SIG-M5 treated with dmso at 0.1 percent for 504 hours (cell line): ENCODE measurements around the gene ITGB3.
"Not testable (repeated sequence)": the region's sequence is repeated elsewhere in the genome, so short reads cannot be mapped to it uniquely, and the experiment has no call there.

Experiments
- DNase-seq: peaks from one replicate; lab custom pipeline; 2025; ENCODE audit not compliant: unreplicated experiment; lab: John Stamatoyannopoulos, UW

ITGB3 gene

DNA sequence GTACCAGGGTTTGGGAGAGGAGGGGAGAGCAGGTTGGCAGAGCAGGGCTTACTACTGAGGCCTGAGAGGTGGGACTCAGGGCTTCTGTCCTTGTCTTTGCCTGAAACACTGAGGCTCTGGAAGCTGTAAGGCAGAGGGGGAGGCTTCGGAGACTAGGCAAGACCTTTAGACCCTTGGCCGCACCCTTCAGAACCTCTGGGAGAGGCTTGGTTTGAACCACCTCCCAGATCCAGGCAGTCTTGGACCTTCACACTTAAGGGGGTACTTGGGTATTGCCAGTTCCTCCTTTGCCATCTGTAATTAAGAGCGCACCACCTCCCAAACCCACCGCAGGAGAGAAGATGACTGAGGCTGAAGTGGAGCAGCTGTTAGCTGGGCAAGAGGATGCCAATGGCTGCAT lies 31.6 kb upstream of the ITGB3 start:
- DNase-seq = no peak

DNA sequence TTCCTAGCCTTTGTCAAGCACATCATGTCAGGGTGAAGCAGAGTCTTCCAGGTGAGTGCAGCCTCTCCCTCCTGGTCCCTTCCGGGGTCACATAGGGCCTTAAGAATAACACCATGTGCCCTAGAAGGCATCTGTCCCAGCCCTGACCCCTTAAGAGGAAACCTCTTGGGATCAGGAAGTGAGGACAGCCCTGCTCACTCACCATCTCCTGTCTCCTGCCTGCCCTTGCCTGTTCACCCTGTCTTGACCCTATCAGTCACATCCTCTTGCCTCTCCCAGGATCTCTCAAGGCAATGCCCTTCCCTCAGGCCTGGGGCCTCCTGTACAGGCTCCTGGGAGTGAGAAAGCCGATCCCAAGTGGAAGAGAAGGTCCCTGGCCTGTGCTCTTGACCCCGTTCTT lies 30.6 kb upstream of the ITGB3 start:
- no peak for DNase-seq

DNA sequence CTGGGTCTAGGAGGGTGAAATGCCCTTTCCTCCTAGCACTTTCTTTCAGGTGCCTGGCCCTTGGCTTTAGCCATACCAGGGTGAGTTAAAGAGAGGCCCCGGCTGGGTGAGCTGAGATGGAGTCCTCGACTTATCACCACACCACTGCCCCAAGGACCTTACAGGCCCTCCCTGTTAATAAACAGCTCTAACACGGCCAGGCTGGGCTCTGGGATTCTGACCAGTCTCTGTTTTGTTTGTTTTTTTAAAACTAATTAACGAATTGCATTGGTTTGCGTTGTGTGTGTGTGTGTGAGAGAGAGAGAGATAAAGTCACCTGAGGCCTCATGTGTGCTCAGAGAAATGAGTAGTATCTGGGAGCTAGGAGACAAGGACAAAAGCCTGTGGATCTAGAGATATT lies 30.2 kb upstream of the ITGB3 start:
- DNase-seq = no peak

GRCh38 chr17:47224077-47224476 lies 29.6 kb upstream of the ITGB3 start:
- not testable (repeated sequence) for DNase-seq

GRCh38 chr17:47224966-47225365 lies 28.7 kb upstream of the ITGB3 start:
- no peak for DNase-seq

DNA sequence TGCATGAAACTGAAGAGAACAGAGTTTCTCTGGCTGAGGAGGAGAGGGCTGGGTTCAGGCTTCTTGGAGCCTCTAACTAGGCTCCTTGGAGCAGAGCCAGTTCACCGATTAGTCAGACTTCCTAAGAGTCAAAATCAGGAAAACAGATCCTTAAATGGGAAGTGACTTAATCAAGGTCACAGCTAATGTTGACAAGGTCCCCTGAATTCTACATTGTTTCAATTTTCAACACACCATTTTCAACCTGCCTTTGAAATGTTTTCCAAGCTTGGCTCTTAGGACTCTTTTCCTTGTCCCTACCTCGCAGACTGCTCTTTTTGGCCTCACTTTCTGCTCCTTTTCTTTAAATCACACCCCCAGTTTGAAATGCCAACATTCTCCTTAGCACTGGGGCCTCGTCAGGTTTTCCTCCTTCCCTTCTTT lies 28.2 kb upstream of the ITGB3 start:
- DNase-seq = no peak

DNA sequence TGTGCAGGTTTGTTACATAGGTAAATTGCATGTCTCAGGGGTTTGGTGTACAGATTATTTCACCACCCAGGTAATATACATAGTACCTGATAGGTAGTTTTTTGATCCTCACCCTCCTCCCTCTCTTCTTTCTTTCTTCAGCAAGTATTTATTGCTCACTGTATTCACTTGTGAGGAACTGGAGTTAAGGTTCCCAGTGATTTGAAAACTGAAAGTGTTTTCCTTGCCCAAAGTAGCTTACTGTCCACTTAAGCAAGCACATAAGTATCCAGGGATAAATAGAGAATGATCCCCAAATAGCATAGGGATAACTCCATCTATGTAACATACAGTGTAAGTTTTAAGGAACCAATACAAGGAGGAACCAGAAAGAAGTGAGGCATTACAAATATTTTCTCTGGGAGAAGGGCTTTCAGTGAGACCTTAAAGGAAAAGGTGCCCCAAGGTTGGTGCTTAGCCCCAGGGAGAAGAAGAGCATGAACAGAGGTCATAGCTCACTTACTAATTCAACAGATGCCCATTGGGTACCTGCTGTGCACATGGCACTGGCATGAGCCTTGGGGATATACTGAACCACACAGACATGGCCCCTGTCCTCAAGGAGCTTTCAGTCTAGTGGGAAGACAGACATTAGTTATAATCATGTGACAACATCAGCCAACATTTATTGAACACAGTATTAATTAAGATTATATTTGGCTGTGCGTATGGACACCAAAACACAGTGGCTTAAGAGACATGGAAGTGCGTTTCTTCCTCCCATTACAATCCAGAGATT lies 27.5 kb upstream of the ITGB3 start:
- DNase-seq = no peak

- no peak for DNase-seq
Observed at GRCh38 chr17:47227862-47228261, 25.8 kb upstream of the ITGB3 start.

DNA sequence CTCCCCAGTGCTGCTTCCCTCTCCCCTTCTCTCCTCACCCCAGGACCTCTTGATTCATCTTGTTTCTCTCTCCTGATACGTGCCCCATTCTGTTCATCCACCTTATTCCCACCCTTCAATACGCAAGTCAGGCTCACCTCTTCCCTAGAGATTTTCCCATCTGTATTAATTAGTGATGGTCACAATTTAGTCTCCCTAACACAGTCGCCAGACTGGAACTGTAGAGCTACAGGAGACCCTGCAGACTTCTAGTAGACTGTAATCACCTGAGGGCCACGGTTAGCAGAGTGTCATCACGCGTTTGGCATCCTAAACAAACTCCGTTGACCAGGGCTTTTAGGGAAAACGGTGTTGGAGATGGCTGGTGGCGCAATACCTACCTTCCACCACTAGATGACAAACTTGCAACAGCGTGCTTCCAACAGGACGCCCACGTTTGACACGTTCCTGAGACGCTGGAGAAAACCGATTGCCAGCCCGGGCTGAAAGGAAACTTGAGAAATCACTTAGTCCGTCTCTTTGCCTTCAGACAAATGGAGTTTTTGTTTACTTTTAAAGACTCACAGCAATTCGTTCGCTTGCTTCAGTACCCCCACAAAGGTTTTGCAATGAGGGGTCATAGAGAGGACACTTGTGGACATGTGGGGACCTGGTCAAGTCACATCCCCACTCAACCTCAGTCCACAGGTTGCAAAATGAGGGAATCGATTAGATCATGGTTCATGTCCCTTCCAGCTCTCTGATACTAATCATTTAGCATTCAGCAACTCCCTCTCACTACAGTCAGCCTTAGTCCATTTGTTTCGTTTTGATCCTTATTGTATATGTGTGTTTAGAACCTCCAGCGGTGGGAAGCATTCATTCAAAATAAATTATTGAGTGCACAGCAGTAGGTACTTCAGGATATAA lies 23.8 kb upstream of the ITGB3 start:
- DNase-seq = peak; percentile 94

DNA sequence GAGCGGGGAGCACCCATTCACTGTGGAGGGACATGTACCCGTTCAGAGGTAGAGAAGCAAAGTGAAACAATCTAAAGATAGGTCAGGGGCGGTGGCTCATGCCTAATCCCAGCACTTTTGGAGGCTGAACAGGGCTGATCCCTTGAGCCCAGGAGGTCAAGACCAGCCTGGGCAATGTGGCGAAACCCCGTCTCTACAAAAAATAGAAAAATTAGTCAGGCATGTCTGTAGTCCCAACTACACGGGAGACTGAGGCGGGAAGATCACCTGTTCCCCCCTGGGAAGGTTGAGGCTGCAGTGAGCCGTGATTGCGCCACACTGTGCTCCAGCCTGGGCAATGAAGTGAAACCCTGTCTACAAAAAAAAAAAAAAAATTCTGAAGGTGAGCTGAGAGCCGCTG lies 22.8 kb upstream of the ITGB3 start:
- no peak for DNase-seq

- no peak for DNase-seq
Observed at GRCh38 chr17:47231334-47231733, 22.3 kb upstream of the ITGB3 start.

DNA sequence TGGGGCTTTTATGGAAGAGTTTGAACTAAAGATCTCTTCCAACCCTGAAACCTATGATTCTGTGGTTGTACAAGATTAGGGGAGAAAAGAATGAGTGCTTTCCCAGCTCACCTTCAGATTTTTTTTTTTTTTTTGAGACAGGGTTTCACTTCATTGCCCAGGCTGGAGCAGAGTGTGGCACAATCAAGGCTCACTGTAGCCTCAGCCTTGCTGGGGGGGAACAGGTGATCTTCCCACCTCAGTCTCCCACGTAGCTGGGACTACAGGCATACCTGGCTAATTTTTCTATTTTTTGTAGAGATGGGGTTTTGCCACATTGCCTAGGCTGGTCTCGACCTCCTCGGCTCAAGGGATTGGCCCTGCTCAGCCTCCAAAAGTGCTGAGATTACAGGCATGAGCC lies 21.8 kb upstream of the ITGB3 start:
- DNase-seq = no peak

DNA sequence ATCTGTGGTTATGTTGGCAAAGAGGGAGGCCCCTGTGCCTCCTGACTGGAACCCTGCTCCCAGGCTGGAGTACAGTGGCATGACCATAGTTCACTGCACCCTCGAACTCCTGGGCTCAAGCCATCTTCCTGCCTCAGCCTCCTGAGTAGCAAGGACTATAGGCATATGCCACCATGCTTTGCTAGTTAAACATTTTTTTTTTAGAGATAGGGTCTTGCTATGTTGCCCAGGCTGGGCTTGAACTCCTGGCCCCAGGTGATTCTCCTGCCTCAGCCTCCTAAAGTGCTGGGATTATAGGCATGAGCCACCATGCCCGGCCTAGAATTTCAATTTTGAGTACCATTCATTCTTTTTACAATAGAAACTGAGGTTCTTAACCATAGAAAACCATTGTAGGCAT lies 21.2 kb upstream of the ITGB3 start:
- no peak for DNase-seq

DNA sequence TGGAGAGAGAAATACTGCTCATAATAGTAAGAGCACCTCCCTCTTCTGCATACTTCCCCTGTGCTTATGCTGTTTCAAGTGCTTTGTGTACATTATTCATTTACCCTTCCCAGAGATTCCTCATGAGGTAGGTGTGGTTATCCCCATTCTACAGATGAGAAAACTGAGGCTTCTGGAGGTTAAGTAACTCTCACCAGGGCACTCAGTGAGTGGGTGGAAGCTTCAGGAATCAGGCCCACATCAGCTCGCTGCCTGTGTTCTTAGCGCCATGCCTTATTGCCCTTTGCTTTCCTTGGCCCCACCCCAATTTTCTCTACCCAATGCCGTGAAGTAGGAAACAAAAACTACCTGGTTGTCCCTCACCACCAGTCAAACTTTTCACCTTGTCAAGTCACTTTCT lies 18.1 kb upstream of the ITGB3 start:
- DNase-seq = no peak

- no peak for DNase-seq
Observed at GRCh38 chr17:47235923-47236322, 17.7 kb upstream of the ITGB3 start.

- DNase-seq = no peak
Observed at GRCh38 chr17:47237841-47238240, 15.8 kb upstream of the ITGB3 start.

GRCh38 chr17:47238321-47239010 lies 15.2 kb upstream of the ITGB3 start:
- DNase-seq = no peak

GRCh38 chr17:47239619-47239966 lies 14.0 kb upstream of the ITGB3 start:
- no peak for DNase-seq

DNA sequence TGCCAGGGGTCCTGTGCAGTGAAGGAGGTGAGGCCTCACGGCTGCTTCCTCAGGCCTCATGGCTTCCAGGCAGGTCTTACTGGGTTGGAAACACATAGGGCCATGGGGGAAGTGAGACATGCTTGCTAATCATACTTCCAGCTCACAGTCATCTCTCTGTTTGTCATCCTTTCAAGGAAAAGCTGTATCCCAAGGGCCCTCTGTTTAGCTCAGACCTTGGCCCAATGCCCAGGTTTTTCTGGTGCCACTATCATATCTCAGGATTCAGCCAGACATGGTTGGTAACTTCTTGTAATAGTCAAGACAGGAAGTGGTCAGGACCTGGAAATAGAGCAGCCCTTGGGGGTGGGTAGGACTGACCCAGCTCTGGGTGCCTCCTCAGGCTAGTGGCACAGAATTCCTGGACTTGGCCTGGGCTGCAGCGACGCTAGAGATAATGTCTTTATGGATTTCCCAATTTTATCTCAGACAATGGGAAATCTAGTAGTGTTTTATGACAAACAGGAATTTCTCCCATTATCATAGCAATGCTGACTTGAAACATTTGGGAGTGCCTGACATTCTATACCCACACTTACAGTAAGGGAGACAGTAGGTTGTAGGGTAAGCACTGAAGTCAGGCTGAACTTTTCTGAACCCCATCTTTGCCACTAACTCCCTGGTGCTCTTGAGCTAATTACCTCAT lies 13.5 kb upstream of the ITGB3 start:
- peak; percentile 43 for DNase-seq

DNA sequence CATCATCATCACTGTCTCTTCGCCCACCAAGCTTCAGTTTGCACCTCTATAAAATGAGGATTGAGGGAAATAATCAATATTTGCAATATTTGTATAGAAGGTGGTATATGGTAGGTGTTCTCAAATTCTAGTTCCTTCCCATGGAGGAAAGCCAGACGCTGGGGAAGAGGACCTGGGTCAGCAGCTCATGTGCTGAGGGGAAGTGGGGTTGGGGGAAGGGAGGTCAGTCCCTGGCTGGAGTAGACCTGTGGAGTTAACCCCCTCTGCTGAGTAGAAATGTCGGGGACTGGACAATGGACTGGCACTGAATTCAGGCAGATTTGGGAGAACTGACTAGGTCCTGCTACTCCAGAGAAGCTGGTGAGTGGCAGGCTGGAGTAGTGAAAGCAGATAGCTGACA lies 12.8 kb upstream of the ITGB3 start:
- DNase-seq = no peak

DNA sequence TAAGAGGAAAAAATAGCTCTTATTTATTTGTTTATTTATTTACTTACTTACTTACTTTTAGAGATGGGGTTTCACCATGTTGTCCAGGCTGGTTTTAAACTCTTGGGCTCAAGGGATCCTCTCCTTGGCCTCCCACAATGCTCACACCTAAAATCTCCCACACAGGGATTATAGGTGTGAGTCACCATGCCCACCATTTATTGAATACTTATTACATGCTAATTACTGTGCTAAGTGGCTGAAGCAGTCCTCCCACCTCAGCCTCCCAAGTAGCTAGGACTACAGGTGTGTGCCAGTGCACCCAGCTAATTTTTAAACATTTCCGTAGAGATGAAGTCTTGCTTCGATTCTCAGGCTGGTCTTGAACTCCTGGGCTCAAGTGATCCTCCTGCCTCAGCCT lies 11.0 kb upstream of the ITGB3 start:
- no peak for DNase-seq
